MV-4-11 (cell line): Measurements from ENCODE around the gene CLDN17.

Experiments
- DNase-seq: peaks from one replicate; lab custom pipeline; 2025; lab: John Stamatoyannopoulos, UW

CLDN17 gene

GRCh38 chr21:30117631-30118030, 49.0 kb downstream of the CLDN17 start:
- DNase-seq = no peak

DNA sequence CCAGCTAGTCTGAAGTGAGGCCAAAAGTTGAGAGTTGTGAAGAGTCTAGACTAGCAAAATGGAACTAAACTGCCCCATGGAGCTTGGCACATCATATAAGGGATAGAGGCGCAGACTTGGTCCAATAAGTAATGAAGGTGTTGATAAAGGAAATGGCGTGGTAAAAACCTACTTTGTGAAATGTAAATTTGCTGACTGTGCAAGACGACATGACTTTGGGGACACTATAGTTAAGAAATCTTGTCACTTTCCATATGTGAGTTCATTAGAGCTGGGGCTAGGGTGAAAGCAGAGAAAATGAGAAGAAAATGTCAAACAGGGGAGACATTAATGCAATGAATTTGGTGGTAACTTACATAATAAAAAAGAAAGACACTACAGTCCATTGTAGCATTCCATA, 50.1 kb downstream of the CLDN17 start:
- no peak for DNase-seq
